Measurements from ENCODE around the gene PRKAG2. TPM values are rescaled to one million over a fixed set of nuclear protein-coding genes. Genes with fewer than 3 reads are reported as not detected.

PRKAG2 gene
- total and polyA plus RNA-seq, 2 of the 13 experiments (the other 11 are each of a cell fraction or from before 2014, with no cell fraction given): 0.90 to 1.3 TPM

- Histone ChIP-seq H3K4me1 (ENCODE audit: insufficient read depth, low read length) (peaks cover 22% of the 10 kb centered on the region), H3K4me3 (replicated peaks in 1 of 3; ENCODE audit: insufficient read depth in 1 of 3, low read depth in 2 of 3, low read length in 3 of 3) (no peak overlapping the region), H3K36me3 (replicated peaks in 1 of 2; ENCODE audit: control insufficient read depth in 1 of 2, insufficient read depth in 2 of 2, low read length in 2 of 2) (no peaks in the 10 kb centered on the region), H3K4me2 (ENCODE audit: low read depth, low read length) (no peak overlapping the region), H4K20me1 (ENCODE audit: insufficient read depth, low read length) (no peaks in the 10 kb centered on the region), H3K9ac (ENCODE audit: insufficient read depth, low read depth, low read length) (no peak overlapping the region), H3K9me3 (ENCODE audit: low read length) (no peaks in the 10 kb centered on the region), H3K27ac (ENCODE audit: extremely low read length, insufficient read depth, low read length) (no peak overlapping the region), H3K79me2 (ENCODE audit: insufficient read depth, low read length) (no peaks in the 10 kb centered on the region), H3K27me3 (ENCODE audit: control insufficient read depth in 1 of 2, insufficient read depth in 2 of 2, low read length in 2 of 2) (peaks cover 1 to 20% of the 10 kb centered on the region in 2 experiments; a peak in 2 of 5 replicates), H2AFZ (ENCODE audit: low read length) (no peak overlapping the region)
- intact Hi-C loops (cut with micrococcal nuclease; ENCODE audit: unreplicated experiment): no loop called here
- ATAC-seq: no peak
- TF ChIP-seq, protein P1, sequence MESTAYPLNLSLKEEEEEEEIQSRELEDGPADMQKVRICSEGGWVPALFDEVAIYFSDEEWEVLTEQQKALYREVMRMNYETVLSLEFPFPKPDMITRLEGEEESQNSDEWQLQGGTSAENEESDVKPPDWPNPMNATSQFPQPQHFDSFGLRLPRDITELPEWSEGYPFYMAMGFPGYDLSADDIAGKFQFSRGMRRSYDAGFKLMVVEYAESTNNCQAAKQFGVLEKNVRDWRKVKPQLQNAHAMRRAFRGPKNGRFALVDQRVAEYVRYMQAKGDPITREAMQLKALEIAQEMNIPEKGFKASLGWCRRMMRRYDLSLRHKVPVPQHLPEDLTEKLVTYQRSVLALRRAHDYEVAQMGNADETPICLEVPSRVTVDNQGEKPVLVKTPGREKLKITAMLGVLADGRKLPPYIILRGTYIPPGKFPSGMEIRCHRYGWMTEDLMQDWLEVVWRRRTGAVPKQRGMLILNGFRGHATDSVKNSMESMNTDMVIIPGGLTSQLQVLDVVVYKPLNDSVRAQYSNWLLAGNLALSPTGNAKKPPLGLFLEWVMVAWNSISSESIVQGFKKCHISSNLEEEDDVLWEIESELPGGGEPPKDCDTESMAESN (CRISPR knock-in tag; conservative IDR thresholded peaks at IDR 0.05): no peak
- TF ChIP-seq BRF2 (CRISPR knock-in tag; IDR thresholded peaks at IDR 0.05) (no peak), NR2C2 (CRISPR knock-in tag; IDR thresholded peaks at IDR 0.05; ENCODE audit: borderline replicate concordance) (no peak), NKX3-1 (CRISPR knock-in tag; IDR thresholded peaks at IDR 0.05) (no peak), ZNF292 (CRISPR knock-in tag; IDR thresholded peaks at IDR 0.05; ENCODE audit: borderline replicate concordance, low read depth) (no peak), ZNF44 (CRISPR knock-in tag; IDR thresholded peaks at IDR 0.05) (no peak), ZNF572 (CRISPR knock-in tag; IDR thresholded peaks at IDR 0.05) (no peak), ONECUT2 (CRISPR knock-in tag; IDR thresholded peaks at IDR 0.05) (no peak), ZBTB33 (CRISPR knock-in tag; IDR thresholded peaks at IDR 0.05) (no peak), HNRNPUL1 (IDR thresholded peaks at IDR 0.05; ENCODE audit: low read depth, low read length) (no peak)
- TF ChIP-seq, protein P2, sequence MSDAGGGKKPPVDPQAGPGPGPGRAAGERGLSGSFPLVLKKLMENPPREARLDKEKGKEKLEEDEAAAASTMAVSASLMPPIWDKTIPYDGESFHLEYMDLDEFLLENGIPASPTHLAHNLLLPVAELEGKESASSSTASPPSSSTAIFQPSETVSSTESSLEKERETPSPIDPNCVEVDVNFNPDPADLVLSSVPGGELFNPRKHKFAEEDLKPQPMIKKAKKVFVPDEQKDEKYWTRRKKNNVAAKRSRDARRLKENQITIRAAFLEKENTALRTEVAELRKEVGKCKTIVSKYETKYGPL (CRISPR knock-in tag; IDR thresholded peaks at IDR 0.05): no peak
- ChIA-PET CTCF (ENCODE audit: low intra/inter-chr PET ratio, low total read pairs) (no interaction called here), POLR2A (no interaction called here)
- DNase-seq (ENCODE audit: low spot score): no peak
- no peak for FAIRE-seq
- in situ Hi-C loops (cut with HindIII; ENCODE audit: extremely low pct_ligation_motif_present, low pct_unique_long_range_greater_than_20kb): no loop called here
- WGBS (ENCODE audit: low lambda C conversion rate): 54% methylated on average over 5 of the region's 5 CpGs
- BruUV-seq (replicated peaks): no TSS peak
Observed at GRCh38 chr7:151694441-151694827, 182.5 kb downstream of the PRKAG2 start.
